C4-2B (cell line): ENCODE data around the gene NKIRAS2.

Experiments used
- H3K27ac ChIP-seq: fragments of 450-650 bp; 2 replicates; pipeline ENCODE4 v1.5.1; 2017
- CTCF ChIP-seq: fragments of 450-650 bp; conservative IDR thresholded peaks from 2 replicates; pipeline ENCODE4 v1.5.1; 2017; ENCODE audit warnings: mild to moderate bottlenecking
- ZFX ChIP-seq: fragments of 450-650 bp; IDR thresholded peaks from 2 replicates; pipeline ENCODE4 v1.6.1; 2017

NKIRAS2 gene

GRCh38 chr17:42072323-42073187, 52.7 kb downstream of the NKIRAS2 start:
- H3K27ac ChIP-seq = no peak overlapping the region
- no peak for TF ChIP-seq CTCF
- TF ChIP-seq ZFX = no peak
